HG03520 (cell line): ENCODE data around the gene TNFRSF25.

Experiments
- ATAC-seq: cut with Tn5 transposase; IDR thresholded peaks from one replicate; pipeline ENCODE4 v1.9.1; 2021; ENCODE audit warnings: mild to moderate bottlenecking, moderate library complexity; ENCODE audit not compliant: unreplicated experiment

TNFRSF25 gene

GRCh38 chr1:6419804-6420453 lies 46.0 kb downstream of the TNFRSF25 start, which contains the start of gene HES2:
Gene HES2, minus strand, starts transcription at chr1:6419919. Its CDS starts 99 bp downstream, at chr1:6419820.
- ATAC-seq: no peak

- ATAC-seq: no peak
These were observed 46.6 kb downstream of the TNFRSF25 start for GRCh38 chr1:6419397-6419803.

- ATAC-seq: no peak
These were observed 47.1 kb downstream of the TNFRSF25 start for GRCh38 chr1:6418668-6419396.

- no peak for ATAC-seq
These were observed 47.9 kb downstream of the TNFRSF25 start for GRCh38 chr1:6417961-6418667.

- ATAC-seq: no peak
These were observed 49.1 kb downstream of the TNFRSF25 start for GRCh38 chr1:6416906-6417305.

- ATAC-seq: no peak
These were observed 49.7 kb downstream of the TNFRSF25 start for GRCh38 chr1:6416295-6416656.

GRCh38 chr1:6414881-6415626 lies 50.9 kb downstream of the TNFRSF25 start:
- ATAC-seq: no peak

GRCh38 chr1:6414443-6414844 lies 51.5 kb downstream of the TNFRSF25 start:
- no peak for ATAC-seq

GRCh38 chr1:6412896-6413295 lies 53.1 kb downstream of the TNFRSF25 start:
- ATAC-seq: no peak
